HG03571 (cell line): ENCODE data around the gene VMP1.
A peak's percentile ranks its signal among the peaks of the same experiment; 100 is the strongest.
"Not testable (repeated sequence)": the region's sequence is repeated elsewhere in the genome, so short reads cannot be mapped to it uniquely, and the experiment has no call there.

ENCODE experiments used
- ATAC-seq: cut with Tn5 transposase; IDR thresholded peaks from one replicate; pipeline ENCODE4 v1.9.1; 2021; ENCODE audit not compliant: unreplicated experiment

The VMP1 gene

GRCh38 chr17:59804901-59805465, 97.5 kb downstream of the VMP1 start:
- no peak for ATAC-seq

- ATAC-seq, result not testable (repeated sequence)
Observed at GRCh38 chr17:59806322-59806721, 98.9 kb downstream of the VMP1 start.

- ATAC-seq, result no peak
Observed at GRCh38 chr17:59807892-59808509, 100.5 kb downstream of the VMP1 start.

- ATAC-seq, result no peak
Observed at GRCh38 chr17:59810894-59811153, 103.4 kb downstream of the VMP1 start.

- ATAC-seq, result no peak
Observed at GRCh38 chr17:59811209-59811608, 103.8 kb downstream of the VMP1 start.

- no peak for ATAC-seq
Observed at GRCh38 chr17:59812139-59812538, 104.7 kb downstream of the VMP1 start.

- ATAC-seq, result no peak
Observed at GRCh38 chr17:59814276-59814675, 106.8 kb downstream of the VMP1 start.

- ATAC-seq, result no peak
Observed at GRCh38 chr17:59814685-59815084, 107.2 kb downstream of the VMP1 start.

GRCh38 chr17:59815965-59816364, 108.5 kb downstream of the VMP1 start:
- no peak for ATAC-seq

GRCh38 chr17:59825533-59826322, 118.3 kb downstream of the VMP1 start:
- ATAC-seq, result no peak

GRCh38 chr17:59826706-59827453, 119.4 kb downstream of the VMP1 start:
- ATAC-seq, result no peak

GRCh38 chr17:59827721-59828477, 120.4 kb downstream of the VMP1 start:
- ATAC-seq, result no peak

- no peak for ATAC-seq
Observed at GRCh38 chr17:59828478-59828760, 121.0 kb downstream of the VMP1 start.

GRCh38 chr17:59828819-59829216, 121.4 kb downstream of the VMP1 start:
- not testable (repeated sequence) for ATAC-seq

- peak; percentile 71 for ATAC-seq
Observed at GRCh38 chr17:59829217-59830006, 122.0 kb downstream of the VMP1 start.

GRCh38 chr17:59830007-59830630, 122.7 kb downstream of the VMP1 start:
- no peak for ATAC-seq

- no peak for ATAC-seq
Observed at GRCh38 chr17:59830846-59831486, 123.5 kb downstream of the VMP1 start.

- ATAC-seq, result no peak
Observed at GRCh38 chr17:59832883-59833379, 125.5 kb downstream of the VMP1 start.

GRCh38 chr17:59837308-59838051, 130.0 kb downstream of the VMP1 start:
- peak; percentile 71 for ATAC-seq
